ENCODE data around the gene SLC7A14.

DNA sequence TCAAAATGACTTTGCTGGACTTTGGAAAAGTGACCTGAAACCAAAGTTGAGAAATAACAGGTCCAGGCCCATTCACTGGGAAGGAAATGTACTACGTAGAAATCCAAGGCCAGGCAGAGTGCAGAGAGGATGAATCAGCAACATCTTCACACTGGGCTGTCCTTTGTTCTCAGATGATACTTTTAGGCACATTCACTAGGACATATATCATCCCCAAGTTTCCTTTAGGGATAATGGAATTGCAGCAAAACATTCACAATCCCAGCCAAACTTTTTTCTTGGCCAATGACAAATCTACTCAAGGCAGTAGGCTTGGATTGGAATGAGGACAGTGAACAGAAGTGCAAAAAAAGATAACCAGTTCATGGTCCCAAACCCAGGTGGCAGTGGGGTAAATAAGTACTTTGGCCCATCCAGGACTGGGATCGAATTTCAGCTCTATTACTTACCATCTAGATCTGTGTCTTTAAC is 92.1 kb downstream of the SLC7A14 start:
- TF ChIP-seq, protein P1, sequence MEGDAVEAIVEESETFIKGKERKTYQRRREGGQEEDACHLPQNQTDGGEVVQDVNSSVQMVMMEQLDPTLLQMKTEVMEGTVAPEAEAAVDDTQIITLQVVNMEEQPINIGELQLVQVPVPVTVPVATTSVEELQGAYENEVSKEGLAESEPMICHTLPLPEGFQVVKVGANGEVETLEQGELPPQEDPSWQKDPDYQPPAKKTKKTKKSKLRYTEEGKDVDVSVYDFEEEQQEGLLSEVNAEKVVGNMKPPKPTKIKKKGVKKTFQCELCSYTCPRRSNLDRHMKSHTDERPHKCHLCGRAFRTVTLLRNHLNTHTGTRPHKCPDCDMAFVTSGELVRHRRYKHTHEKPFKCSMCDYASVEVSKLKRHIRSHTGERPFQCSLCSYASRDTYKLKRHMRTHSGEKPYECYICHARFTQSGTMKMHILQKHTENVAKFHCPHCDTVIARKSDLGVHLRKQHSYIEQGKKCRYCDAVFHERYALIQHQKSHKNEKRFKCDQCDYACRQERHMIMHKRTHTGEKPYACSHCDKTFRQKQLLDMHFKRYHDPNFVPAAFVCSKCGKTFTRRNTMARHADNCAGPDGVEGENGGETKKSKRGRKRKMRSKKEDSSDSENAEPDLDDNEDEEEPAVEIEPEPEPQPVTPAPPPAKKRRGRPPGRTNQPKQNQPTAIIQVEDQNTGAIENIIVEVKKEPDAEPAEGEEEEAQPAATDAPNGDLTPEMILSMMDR (IDR thresholded peaks at IDR 0.05 in 2 of 3, conservative IDR thresholded peaks at IDR 0.05 in 1 of 3; ENCODE audit: borderline replicate concordance in 1 of 3, insufficient read depth in 1 of 3, low read depth in 2 of 3, low read length in 2 of 3): no peak
- TF ChIP-seq EZH2 (IDR thresholded peaks at IDR 0.05): no peak
